Activated B cell treated with CpG ODN at 0.5 μM for 24 hours (primary cell): ENCODE data around the gene NAA11. TPM values are rescaled to one million over a fixed set of nuclear protein-coding genes. Genes with fewer than 3 reads are reported as not detected.

ENCODE experiments used
- ATAC-seq: fragments of 200-7000 bp; cut with Tn5 transposase; one replicate; pipeline ENCODE4 v1.10.0; 2021; ENCODE audit warnings: low read depth, mild to moderate bottlenecking, moderate library complexity
- CTCF ChIA-PET: fragments of 350-600 bp; sonication (Branson Sonifier 250); formaldehyde crosslinking; loops from one replicate; lab custom pipeline; 2021; ENCODE audit warnings: antibody characterized with exemption; lab: Charles Lee
- POLR2A ChIA-PET: fragments of 350-600 bp; sonication (Branson Sonifier 250); formaldehyde crosslinking; loops from one replicate; lab custom pipeline; 2021; ENCODE audit warnings: antibody characterized with exemption; lab: Charles Lee
- DNase-seq: peaks from one replicate; pipeline ENCODE4 v3.0.0; 2022
- H3K27ac Mint-ChIP-seq: one replicate; pipeline ENCODE4 v1.8.0; 2020; ENCODE audit warnings: mixed read lengths
- H3K27me3 Mint-ChIP-seq: one replicate; pipeline ENCODE4 v1.8.0; 2021; ENCODE audit warnings: mixed read lengths
- H3K36me3 Mint-ChIP-seq: one replicate; pipeline ENCODE4 v1.8.0; 2021; ENCODE audit warnings: low read depth, mixed read lengths
- H3K4me1 Mint-ChIP-seq: one replicate; pipeline ENCODE4 v1.8.0; 2021; ENCODE audit warnings: mixed read lengths
- H3K4me3 Mint-ChIP-seq: one replicate; pipeline ENCODE4 v1.8.0; 2020; ENCODE audit warnings: mild to moderate bottlenecking, mixed read lengths
- H3K9me3 Mint-ChIP-seq: one replicate; pipeline ENCODE4 v1.8.0; 2020; ENCODE audit warnings: mixed read lengths
- intact Hi-C: fragments of 100-400 bp; cut with micrococcal nuclease; formaldehyde crosslinking; loops from one replicate; pipeline ENCODE4 v1.15.1; 2024
- total RNA-seq: library from RNA; stranded (reverse); gene quantifications from 2 replicates; pipeline ENCODE4 v1.2.3, GENCODE V29; 2022
- TF ChIP-seq, protein P1 (sequence below): fragments of 200-600 bp; IDR thresholded peaks from one replicate; pipeline ENCODE4 v1.8.0; 2022; ENCODE audit warnings: antibody characterized with exemption, mild to moderate bottlenecking

The NAA11 gene
- total RNA-seq, 1 donor from 2014 or later, result not detected

DNA sequence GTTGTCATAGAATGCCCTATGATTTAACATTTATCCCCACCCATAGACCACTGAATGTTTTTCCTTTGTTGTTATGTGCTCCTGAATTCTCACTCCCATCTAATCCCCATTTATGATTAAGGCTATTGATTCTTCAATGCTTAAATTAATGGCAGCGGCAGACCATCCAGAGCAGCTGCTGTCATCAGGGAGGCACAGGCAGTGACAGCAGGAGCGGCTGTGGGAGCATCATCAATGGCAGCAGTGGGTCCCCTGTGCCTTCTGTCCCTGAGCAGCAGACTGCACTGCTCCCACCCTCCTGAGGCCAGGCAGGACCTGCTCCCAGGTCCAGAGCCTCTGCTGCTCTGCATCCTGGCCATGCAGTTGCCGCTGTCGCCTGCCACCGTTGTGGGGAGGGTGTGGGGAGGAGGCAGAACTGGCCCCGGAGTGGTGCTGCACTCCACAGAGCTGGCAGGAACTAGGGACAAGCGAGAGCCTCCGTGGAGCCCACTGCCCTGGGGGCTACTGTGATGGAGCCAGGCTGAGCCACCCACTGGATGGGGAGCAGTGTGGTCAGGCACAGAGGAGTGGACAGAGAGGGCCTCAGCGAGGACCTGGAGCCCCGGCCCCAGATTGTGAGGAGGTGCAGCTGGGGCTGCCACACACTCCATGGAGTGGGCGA, 29.0 kb downstream of the NAA11 start:
- ATAC-seq (no peak), DNase-seq (no peak)
- ChIA-PET CTCF (no interaction called here), POLR2A (no interaction called here)
- Mint-ChIP-seq H3K27me3 (no peaks in the 10 kb centered on the region), H3K36me3 (no peaks in the 10 kb centered on the region), H3K4me3 (no peak overlapping the region), H3K27ac (no peak overlapping the region), H3K4me1 (no peaks in the 10 kb centered on the region), H3K9me3 (no peaks in the 10 kb centered on the region)
- intact Hi-C loops, result no loop called here
- TF ChIP-seq, protein P1, sequence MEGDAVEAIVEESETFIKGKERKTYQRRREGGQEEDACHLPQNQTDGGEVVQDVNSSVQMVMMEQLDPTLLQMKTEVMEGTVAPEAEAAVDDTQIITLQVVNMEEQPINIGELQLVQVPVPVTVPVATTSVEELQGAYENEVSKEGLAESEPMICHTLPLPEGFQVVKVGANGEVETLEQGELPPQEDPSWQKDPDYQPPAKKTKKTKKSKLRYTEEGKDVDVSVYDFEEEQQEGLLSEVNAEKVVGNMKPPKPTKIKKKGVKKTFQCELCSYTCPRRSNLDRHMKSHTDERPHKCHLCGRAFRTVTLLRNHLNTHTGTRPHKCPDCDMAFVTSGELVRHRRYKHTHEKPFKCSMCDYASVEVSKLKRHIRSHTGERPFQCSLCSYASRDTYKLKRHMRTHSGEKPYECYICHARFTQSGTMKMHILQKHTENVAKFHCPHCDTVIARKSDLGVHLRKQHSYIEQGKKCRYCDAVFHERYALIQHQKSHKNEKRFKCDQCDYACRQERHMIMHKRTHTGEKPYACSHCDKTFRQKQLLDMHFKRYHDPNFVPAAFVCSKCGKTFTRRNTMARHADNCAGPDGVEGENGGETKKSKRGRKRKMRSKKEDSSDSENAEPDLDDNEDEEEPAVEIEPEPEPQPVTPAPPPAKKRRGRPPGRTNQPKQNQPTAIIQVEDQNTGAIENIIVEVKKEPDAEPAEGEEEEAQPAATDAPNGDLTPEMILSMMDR, result no peak

- intact Hi-C loops, result no loop called here
- Mint-ChIP-seq H3K9me3 (no peaks in the 10 kb centered on the region), H3K4me3 (no peak overlapping the region), H3K4me1 (no peaks in the 10 kb centered on the region), H3K36me3 (no peaks in the 10 kb centered on the region), H3K27ac (no peak overlapping the region), H3K27me3 (no peaks in the 10 kb centered on the region)
- ChIA-PET POLR2A (no interaction called here), CTCF (no interaction called here)
- TF ChIP-seq, protein P1, result no peak
- no peak for DNase-seq
- no peak for ATAC-seq
Measured at GRCh38 chr4:79295086-79295485, 30.8 kb downstream of the NAA11 start.

- no peak overlapping the region for H3K4me3 Mint-ChIP-seq
- POLR2A ChIA-PET, result no interaction called here
- ATAC-seq (no peak), DNase-seq (no peak)
- H3K27me3 Mint-ChIP-seq, result no peaks in the 10 kb centered on the region
- intact Hi-C loops, result no loop called here
- no peak overlapping the region for H3K27ac Mint-ChIP-seq
- H3K4me1 Mint-ChIP-seq, result no peaks in the 10 kb centered on the region
- no peaks in the 10 kb centered on the region for H3K9me3 Mint-ChIP-seq
- CTCF ChIA-PET, result no interaction called here
- TF ChIP-seq, protein P1, result no peak
- H3K36me3 Mint-ChIP-seq, result no peaks in the 10 kb centered on the region
Measured at GRCh38 chr4:79294064-79294463, 31.8 kb downstream of the NAA11 start.

GRCh38 chr4:79292008-79292407, 33.9 kb downstream of the NAA11 start:
- Mint-ChIP-seq H3K27ac (no peak overlapping the region), H3K36me3 (no peaks in the 10 kb centered on the region), H3K4me3 (no peak overlapping the region), H3K9me3 (no peaks in the 10 kb centered on the region), H3K4me1 (no peaks in the 10 kb centered on the region), H3K27me3 (no peaks in the 10 kb centered on the region)
- intact Hi-C loops, result no loop called here
- no peak for DNase-seq
- POLR2A ChIA-PET, result no interaction called here
- TF ChIP-seq, protein P1, result no peak
- ATAC-seq, result no peak
- CTCF ChIA-PET, result no interaction called here

DNA sequence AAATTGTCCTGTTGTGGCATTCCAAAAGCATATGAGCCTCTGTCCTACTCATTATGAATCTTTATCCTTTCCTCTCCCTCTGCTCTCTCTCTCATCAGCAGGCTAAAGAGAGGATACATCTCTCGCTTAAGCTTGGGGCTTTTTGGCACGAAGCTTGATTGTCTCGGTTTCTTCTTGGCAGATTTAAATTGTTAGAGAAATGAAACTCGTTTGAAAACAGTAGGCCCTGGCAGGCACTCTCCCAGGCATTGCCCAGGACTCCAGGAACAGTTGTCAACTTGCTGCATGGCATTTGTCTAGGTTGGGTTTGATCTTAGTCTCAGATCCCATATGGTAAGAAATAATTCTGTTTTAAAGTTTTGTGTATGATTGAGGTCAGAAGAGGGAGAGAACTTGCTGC, 35.5 kb downstream of the NAA11 start:
- no peak for ATAC-seq
- no peak overlapping the region for H3K4me3 Mint-ChIP-seq
- no peaks in the 10 kb centered on the region for H3K4me1 Mint-ChIP-seq
- ChIA-PET POLR2A (no interaction called here), CTCF (no interaction called here)
- intact Hi-C loops, result no loop called here
- no peaks in the 10 kb centered on the region for H3K27me3 Mint-ChIP-seq
- H3K9me3 Mint-ChIP-seq, result no peaks in the 10 kb centered on the region
- DNase-seq, result no peak
- H3K27ac Mint-ChIP-seq, result no peak overlapping the region
- H3K36me3 Mint-ChIP-seq, result no peaks in the 10 kb centered on the region
- TF ChIP-seq, protein P1, result no peak
